Measurements from ENCODE around the gene TLE4. TPM values are rescaled to one million over a fixed set of nuclear protein-coding genes. Genes with fewer than 3 reads are reported as not detected.

Gene TLE4
- total and polyA plus RNA-seq, 2 of the 4 experiments (the other 2 are of a cell fraction), result 68.0 to 78.1 TPM

- no peaks in the 10 kb centered on the region for H3K9me1 ChIP-seq (ENCODE audit: insufficient read depth, low read length)
- no peak for DNase-seq
- no peak overlapping the region for H2BK120ac ChIP-seq (ENCODE audit: low read depth, low read length)
- H3K4me3 ChIP-seq (ENCODE audit: insufficient read depth, low read depth, low read length), result no peak overlapping the region
- H3K27me3 ChIP-seq (ENCODE audit: control insufficient read depth, insufficient read depth, low read length), result no peaks in the 10 kb centered on the region
- no peaks in the 10 kb centered on the region for H4K20me1 ChIP-seq (ENCODE audit: insufficient read depth, low read length)
- H3K9ac ChIP-seq (ENCODE audit: low read depth, low read length), result no peak overlapping the region
- POLR2A ChIA-PET (ENCODE audit: unreplicated experiment), result no interaction called here
- H4K5ac ChIP-seq (ENCODE audit: low read depth, low read length), result no peak overlapping the region
- no peak overlapping the region for H2AFZ ChIP-seq (replicated peaks; ENCODE audit: low read length, poor library complexity)
- dilution Hi-C loops (cut with HindIII; ENCODE audit: low sequenced_read_pairs, unreplicated experiment), result no loop called here
- peaks cover 12% of the 10 kb centered on the region for H3K4me1 ChIP-seq (ENCODE audit: control insufficient read depth, insufficient read depth, low read length)
- H3K4ac ChIP-seq (ENCODE audit: low read depth, low read length), result 0 out of 2 replicates have a peak overlapping the region, but pooled peaks have one; percentile 30
- CTCF ChIA-PET, result no interaction called here
- no peak overlapping the region for H3K23ac ChIP-seq (ENCODE audit: low read depth, low read length)
- peaks cover 10 to 33% of the 10 kb centered on the region in 2 experiments for H3K79me1 ChIP-seq (ENCODE audit: low read depth in 1 of 2, low read length in 2 of 2)
- H3K9me3 ChIP-seq (ENCODE audit: control insufficient read depth, insufficient read depth, low read length), result no peaks in the 10 kb centered on the region
- no peak overlapping the region for H3K4me2 ChIP-seq (ENCODE audit: low read depth, low read length)
- BruUV-seq (replicated peaks), result no TSS peak
- in situ Hi-C loops (cut with MboI; ENCODE audit: low sequenced_read_pairs), result no loop called here
- no peak overlapping the region for H3K56ac ChIP-seq (ENCODE audit: extremely low read depth, insufficient read depth, low read length)
- H3K14ac ChIP-seq (replicated peaks; ENCODE audit: low read depth, low read length), result no peak overlapping the region
- no peak overlapping the region for H3K27ac ChIP-seq (ENCODE audit: insufficient read depth, low read length)
- WGBS, 2 experiments (ENCODE audit: extremely low coverage in 2 of 2, insufficient read length in 1 of 2), result 81% methylated on average over 3 of the region's 10 CpGs; no CpG with 5 or more reads in 1 of the 2 experiments
- intact Hi-C loops (cut with micrococcal nuclease), result no loop called here
- no peak overlapping the region for H4K91ac ChIP-seq (ENCODE audit: insufficient read depth, low read depth, low read length)
- no peak overlapping the region for H2BK20ac ChIP-seq (ENCODE audit: low read depth, low read length)
- ATAC-seq (ENCODE audit: low read depth), result no peak
- no peak for TF ChIP-seq FOS (IDR thresholded peaks at IDR 0.05; ENCODE audit: low read depth, low read length)
- TF ChIP-seq MXI1 (IDR thresholded peaks at IDR 0.05; ENCODE audit: borderline replicate concordance, low read depth, low read length), result no peak
- no peak for TF ChIP-seq RFX5 (IDR thresholded peaks at IDR 0.05; ENCODE audit: low read depth, low read length)
- 0 out of 2 replicates have a peak, but pooled peaks have one; percentile 6 for TF ChIP-seq CEBPB (IDR thresholded peaks at IDR 0.05; ENCODE audit: low read depth, low read length)
- TF ChIP-seq MAZ (IDR thresholded peaks at IDR 0.05; ENCODE audit: borderline replicate concordance, low read depth, low read length), result no peak
- no peak for TF ChIP-seq RAD21 (IDR thresholded peaks at IDR 0.05; ENCODE audit: low read length)
- no peak overlapping the region for H2BK15ac ChIP-seq (ENCODE audit: low read depth, low read length)
- no peak overlapping the region for H2AK9ac ChIP-seq (replicated peaks; ENCODE audit: low read depth, low read length, poor library complexity)
- H3K18ac ChIP-seq (ENCODE audit: low read depth, low read length), result no peak overlapping the region
- H2BK5ac ChIP-seq (ENCODE audit: low read depth, low read length, poor library complexity, severe bottlenecking), result no peak overlapping the region
- H4K8ac ChIP-seq (ENCODE audit: low read depth in 2 of 2, low read length in 2 of 2), result no peak overlapping the region
- H2AK5ac ChIP-seq (ENCODE audit: low read depth, low read length), result 0 out of 2 replicates have a peak overlapping the region, but pooled peaks have one; percentile 4
- H3K36me3 ChIP-seq (ENCODE audit: control insufficient read depth, insufficient read depth, low read length), result no peaks in the 10 kb centered on the region; the same call in 1 of the 2 replicates
Measured at GRCh38 chr9:79651251-79651795, 79.6 kb downstream of the TLE4 start.

All from IMR-90 (cell line).